Fibroblast of the aortic adventitia (primary cell): Measurements from ENCODE around the gene CCKAR. TPM values are rescaled to one million over a fixed set of nuclear protein-coding genes. Genes with fewer than 3 reads are reported as not detected.

ENCODE experiments used
- DNase-seq: peaks from one replicate; pipeline ENCODE4 v3.0.0-alpha.2; 2010; ENCODE audit warnings: low read depth
- H3K4me3 ChIP-seq: 2 replicates; pipeline ENCODE4 v1.5.1; 2011; ENCODE audit warnings: low read depth, mild to moderate bottlenecking, control low read depth, low read length, moderate library complexity
- total RNA-seq: library from RNA; depleted of rRNA; stranded (reverse); fragments of >200 nt; gene quantifications from 2 replicates; pipeline ENCODE4 v1.2.3, GENCODE V29; 2012; ENCODE audit warnings: low replicate concordance
- TF ChIP-seq, protein P1 (sequence below): IDR thresholded peaks from 2 replicates; pipeline ENCODE4 v1.5.1; 2011; ENCODE audit warnings: mild to moderate bottlenecking, low read length, control low read depth, inconsistent platforms; ENCODE audit not compliant: insufficient read depth

CCKAR gene, protein sequence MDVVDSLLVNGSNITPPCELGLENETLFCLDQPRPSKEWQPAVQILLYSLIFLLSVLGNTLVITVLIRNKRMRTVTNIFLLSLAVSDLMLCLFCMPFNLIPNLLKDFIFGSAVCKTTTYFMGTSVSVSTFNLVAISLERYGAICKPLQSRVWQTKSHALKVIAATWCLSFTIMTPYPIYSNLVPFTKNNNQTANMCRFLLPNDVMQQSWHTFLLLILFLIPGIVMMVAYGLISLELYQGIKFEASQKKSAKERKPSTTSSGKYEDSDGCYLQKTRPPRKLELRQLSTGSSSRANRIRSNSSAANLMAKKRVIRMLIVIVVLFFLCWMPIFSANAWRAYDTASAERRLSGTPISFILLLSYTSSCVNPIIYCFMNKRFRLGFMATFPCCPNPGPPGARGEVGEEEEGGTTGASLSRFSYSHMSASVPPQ
- total RNA-seq: 3.1 TPM in 1 of 2 replicates, not detected in the other

DNA sequence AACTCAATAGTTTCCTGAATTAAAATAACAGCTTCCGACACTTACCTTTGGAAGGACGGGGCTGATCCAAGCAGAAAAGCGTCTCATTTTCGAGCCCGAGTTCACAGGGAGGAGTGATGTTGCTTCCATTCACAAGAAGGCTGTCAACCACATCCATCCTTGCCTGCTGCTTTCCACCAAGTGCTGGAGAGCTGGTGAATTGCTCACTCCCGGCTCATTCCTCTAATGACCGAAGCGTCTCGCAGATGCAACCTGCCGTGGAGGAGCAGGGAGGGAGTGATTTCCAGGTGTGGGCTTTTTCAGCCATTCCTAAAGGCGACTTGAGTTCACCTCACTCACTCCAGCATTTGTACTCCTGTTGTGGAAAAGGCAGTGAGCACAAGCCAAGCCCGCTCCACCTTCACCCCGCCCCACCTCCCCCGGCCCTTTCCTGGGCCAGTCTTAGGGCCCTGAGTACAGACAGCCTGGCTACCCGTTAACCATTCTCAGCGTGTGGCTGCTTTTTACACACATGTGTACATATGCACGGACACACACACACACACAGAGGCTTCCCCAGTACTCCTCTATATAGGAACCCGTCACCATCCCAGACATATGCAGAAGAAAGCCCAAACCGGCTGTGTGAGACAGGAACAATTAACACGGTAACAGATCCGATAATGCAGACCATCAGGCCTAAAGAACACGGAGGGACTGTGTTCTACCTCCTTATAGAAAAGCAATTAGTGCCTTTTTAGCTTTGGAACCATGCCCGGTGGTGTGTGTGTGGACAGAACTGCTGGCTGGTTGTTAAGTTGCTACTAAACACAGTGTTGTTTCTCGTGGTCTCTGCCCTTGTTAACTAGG is at the start of gene CCKAR:
Gene CCKAR (minus strand): TSS at position 374 of the 849 bp plus-strand sequence. CDS start 217 bp downstream, at position 157.
- DNase-seq: no peak
- H3K4me3 ChIP-seq: no peak within 1 kb of the TSS
- TF ChIP-seq, protein P1, sequence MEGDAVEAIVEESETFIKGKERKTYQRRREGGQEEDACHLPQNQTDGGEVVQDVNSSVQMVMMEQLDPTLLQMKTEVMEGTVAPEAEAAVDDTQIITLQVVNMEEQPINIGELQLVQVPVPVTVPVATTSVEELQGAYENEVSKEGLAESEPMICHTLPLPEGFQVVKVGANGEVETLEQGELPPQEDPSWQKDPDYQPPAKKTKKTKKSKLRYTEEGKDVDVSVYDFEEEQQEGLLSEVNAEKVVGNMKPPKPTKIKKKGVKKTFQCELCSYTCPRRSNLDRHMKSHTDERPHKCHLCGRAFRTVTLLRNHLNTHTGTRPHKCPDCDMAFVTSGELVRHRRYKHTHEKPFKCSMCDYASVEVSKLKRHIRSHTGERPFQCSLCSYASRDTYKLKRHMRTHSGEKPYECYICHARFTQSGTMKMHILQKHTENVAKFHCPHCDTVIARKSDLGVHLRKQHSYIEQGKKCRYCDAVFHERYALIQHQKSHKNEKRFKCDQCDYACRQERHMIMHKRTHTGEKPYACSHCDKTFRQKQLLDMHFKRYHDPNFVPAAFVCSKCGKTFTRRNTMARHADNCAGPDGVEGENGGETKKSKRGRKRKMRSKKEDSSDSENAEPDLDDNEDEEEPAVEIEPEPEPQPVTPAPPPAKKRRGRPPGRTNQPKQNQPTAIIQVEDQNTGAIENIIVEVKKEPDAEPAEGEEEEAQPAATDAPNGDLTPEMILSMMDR: no peak

DNA sequence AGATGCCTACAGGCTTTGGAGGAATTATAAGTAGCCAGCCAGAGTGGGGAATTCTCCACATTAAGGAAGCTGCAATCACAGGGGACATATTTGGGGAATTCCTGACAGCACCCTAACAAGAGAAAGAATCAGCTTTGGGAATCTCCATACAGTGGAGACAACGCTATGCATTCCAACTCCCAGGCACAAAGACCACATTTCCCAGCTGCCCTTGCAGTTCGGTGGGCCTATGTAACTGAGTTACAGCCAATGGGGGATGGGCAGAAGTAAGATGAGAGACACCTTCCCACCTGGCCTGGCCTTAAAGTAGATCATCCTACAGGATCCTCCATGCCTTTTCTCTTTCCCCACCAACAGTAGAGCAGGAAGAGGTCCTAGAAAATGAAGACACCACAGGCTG is 43.4 kb upstream of the CCKAR start:
- DNase-seq: no peak
- TF ChIP-seq, protein P1: no peak
- H3K4me3 ChIP-seq: no peak overlapping the region

DNA sequence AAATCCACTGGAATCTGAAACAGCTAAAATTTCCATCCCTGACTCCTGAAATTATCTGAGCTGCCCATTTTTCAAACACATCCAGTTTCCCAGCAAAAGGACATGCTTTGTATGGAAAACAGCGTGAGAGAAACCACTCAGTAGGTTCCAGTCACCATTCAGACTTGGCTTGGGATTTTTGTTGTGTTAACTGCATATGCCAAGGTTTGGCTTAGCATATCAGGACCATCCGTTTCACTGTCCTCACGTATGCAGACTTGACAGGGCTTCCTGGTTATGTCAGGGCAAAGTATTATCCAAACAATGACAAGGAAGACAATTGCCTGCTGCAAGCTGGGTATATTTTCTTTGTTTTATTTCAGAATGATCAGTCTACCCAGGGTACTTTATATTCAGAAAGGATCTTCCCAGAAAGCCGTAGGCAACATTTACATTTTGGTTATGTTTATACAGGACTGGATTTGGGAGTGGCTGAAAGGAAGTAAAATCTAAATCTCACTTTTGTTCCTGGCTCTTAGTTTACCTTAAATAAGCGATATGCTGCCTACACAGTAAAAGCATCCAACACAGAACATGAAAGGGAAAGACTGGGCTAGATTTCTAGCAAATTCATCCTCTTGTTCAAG is 41.3 kb upstream of the CCKAR start:
- no peak overlapping the region for H3K4me3 ChIP-seq
- TF ChIP-seq, protein P1: no peak
- no peak for DNase-seq

DNA sequence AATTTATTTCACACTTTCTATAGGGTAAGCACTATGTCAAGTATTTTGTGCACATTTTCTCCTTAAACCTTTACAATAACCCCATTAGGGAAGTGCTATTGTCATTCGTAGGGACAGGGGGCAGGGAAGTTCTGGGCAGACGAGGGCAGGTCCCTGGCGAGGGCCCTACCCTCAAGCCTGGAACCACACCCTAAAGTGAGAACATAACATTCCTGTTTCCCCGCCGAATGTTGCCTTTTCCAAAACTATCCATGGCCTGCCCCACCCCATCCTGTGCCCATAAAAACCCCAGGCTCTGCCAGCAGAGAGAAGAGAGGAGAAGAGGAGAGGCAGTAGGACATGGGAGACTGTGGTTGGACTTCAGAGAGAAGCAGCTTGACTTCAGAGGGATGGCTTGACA is 39.8 kb upstream of the CCKAR start:
- no peak for DNase-seq
- H3K4me3 ChIP-seq: no peak overlapping the region
- TF ChIP-seq, protein P1: no peak

DNA sequence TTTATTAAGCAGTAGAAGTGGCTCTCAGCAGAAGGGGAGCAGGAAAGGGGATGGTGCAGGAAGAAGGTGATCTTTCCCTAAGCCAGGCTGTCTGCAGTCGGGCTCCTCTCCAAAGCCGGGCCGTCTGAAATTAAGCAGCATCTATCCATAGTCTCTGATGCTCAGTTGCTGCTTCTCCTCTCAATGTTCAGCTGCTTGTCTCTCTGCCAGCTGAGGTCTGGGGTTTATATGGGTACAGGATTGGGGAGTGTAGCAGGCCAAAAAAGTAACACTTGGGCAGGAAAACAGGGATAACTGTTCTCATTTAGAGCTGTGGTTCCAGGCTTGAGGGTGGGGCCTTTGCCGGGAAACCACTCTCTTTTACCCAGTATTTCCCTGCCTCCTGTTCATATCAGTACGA is 39.2 kb upstream of the CCKAR start:
- TF ChIP-seq, protein P1: no peak
- no peak for DNase-seq
- H3K4me3 ChIP-seq: no peak overlapping the region

DNA sequence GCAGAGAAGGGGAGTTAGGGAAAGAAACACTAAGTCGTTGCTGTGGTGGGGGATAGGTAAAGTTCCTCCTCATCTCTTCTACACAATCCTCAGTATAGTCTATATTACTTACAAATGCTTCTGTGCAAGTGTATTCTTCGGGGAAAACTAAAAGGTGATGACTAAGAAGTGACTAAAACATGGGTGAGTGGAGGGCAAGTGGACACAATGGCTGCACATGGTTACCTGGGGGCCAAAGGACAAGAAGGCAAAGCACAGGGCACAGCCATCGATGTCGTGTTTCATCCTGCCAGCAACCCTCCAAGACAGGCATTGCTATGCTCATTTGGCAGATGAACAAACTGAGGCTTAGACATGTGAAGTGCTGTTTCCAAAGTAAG is 35.5 kb upstream of the CCKAR start:
- TF ChIP-seq, protein P1: no peak
- no peak overlapping the region for H3K4me3 ChIP-seq
- no peak for DNase-seq
